GM20000 (cell line): Measurements from ENCODE around the gene HKDC1.

ENCODE experiments used
- DNase-seq: peaks from one replicate; pipeline ENCODE4 v3.0.0; 2012; ENCODE audit warnings: low spot score
- CTCF ChIP-seq: IDR thresholded peaks from 2 replicates; pipeline ENCODE4 v1.5.1; 2012; ENCODE audit warnings: mild to moderate bottlenecking, control low read depth; ENCODE audit errors: extremely low read depth, missing control alignments

Gene HKDC1

GRCh38 chr10:69285699-69286098 is 65.6 kb downstream of the HKDC1 start:
- no peak for DNase-seq
- no peak for TF ChIP-seq CTCF

GRCh38 chr10:69287181-69287580 is 67.0 kb downstream of the HKDC1 start:
- no peak for DNase-seq
- TF ChIP-seq CTCF, result no peak

GRCh38 chr10:69290993-69291392 is 70.9 kb downstream of the HKDC1 start:
- no peak for DNase-seq
- TF ChIP-seq CTCF, result no peak

- DNase-seq, result no peak
These were observed 72.3 kb downstream of the HKDC1 start for GRCh38 chr10:69292459-69292858.

GRCh38 chr10:69295027-69295636 is 75.0 kb downstream of the HKDC1 start:
- no peak for TF ChIP-seq CTCF
- DNase-seq, result no peak

More at GRCh38 chr10:69292459-69292858, 72.3 kb downstream of the HKDC1 start:
- TF ChIP-seq CTCF, result no peak

- no peak for TF ChIP-seq CTCF
- DNase-seq, result no peak
These were observed 83.5 kb downstream of the HKDC1 start for GRCh38 chr10:69303632-69304051.

- no peak for DNase-seq
- no peak for TF ChIP-seq CTCF
These were observed 86.3 kb downstream of the HKDC1 start for GRCh38 chr10:69306421-69306820.
